ENCODE results near the gene FBXW7.

DNA sequence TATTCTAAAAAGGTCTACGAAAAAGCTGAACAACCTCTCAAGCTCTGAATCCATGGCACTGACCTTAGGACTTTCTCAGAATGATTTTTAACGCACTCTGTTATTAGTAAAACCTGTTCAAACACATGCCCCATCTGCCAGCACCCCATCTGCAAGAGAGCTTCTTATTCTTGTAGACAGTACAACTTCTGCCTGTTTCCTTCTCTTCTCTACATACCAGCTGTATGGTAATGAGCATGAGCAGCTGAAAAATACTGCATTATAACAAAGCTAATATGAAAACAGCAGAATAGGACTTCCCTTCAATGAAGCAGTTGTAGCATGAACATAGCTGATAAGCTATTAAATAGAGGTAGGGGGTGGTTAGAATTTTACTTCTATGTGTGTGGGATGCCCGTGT is 167.9 kb downstream of the FBXW7 start:
- TF ChIP-seq POLR2AphosphoS5 (IDR thresholded peaks at IDR 0.05; ENCODE audit: low read depth, low read length) = no peak
- TF ChIP-seq POLR2A (IDR thresholded peaks at IDR 0.05; ENCODE audit: low read depth, low read length) = no peak
- no peak for TF ChIP-seq TAF1 (IDR thresholded peaks at IDR 0.05; ENCODE audit: low read depth, low read length)

Data from GM12891 (cell line).